Fibroblast of gingiva (primary cell): Measurements from ENCODE around the gene STK24.
"Not testable (repeated sequence)": the region's sequence is repeated elsewhere in the genome, so short reads cannot be mapped to it uniquely, and the experiment has no call there.

Experiments
- DNase-seq: peaks from one replicate; pipeline ENCODE4 v3.0.0-alpha.2; 2011; ENCODE audit warnings: low read depth

STK24 gene

GRCh38 chr13:98576963-98577835, at the start of gene STK24:
Gene STK24 (minus strand): TSS chr13:98577107. CDS start chr13:98576786, 321 bp downstream.
- peak; percentile 77 for DNase-seq

- DNase-seq, result no peak
Measured at GRCh38 chr13:98626298-98626935, 49.5 kb upstream of the STK24 start.

GRCh38 chr13:98624589-98624988, 47.7 kb upstream of the STK24 start:
- not testable (repeated sequence) for DNase-seq

- DNase-seq, result no peak
Measured at GRCh38 chr13:98622931-98623331, 46.0 kb upstream of the STK24 start.

- no peak for DNase-seq
Measured at GRCh38 chr13:98619556-98619955, 42.6 kb upstream of the STK24 start.

GRCh38 chr13:98615595-98615994, 38.7 kb upstream of the STK24 start:
- DNase-seq, result not testable (repeated sequence)

GRCh38 chr13:98613591-98613990, 36.7 kb upstream of the STK24 start:
- peak; percentile 9 for DNase-seq

GRCh38 chr13:98609756-98610155, 32.8 kb upstream of the STK24 start:
- DNase-seq, result no peak

- DNase-seq, result no peak
Measured at GRCh38 chr13:98606296-98606695, 29.4 kb upstream of the STK24 start.

GRCh38 chr13:98599502-98600328, 22.8 kb upstream of the STK24 start:
- no peak for DNase-seq

GRCh38 chr13:98598043-98598442, 21.1 kb upstream of the STK24 start:
- no peak for DNase-seq

- DNase-seq, result no peak
Measured at GRCh38 chr13:98595134-98595533, 18.2 kb upstream of the STK24 start.

- DNase-seq, result no peak
Measured at GRCh38 chr13:98592362-98592732, 15.4 kb upstream of the STK24 start.

- DNase-seq, result no peak
Measured at GRCh38 chr13:98591721-98592361, 14.9 kb upstream of the STK24 start.

GRCh38 chr13:98590471-98590870, 13.6 kb upstream of the STK24 start:
- DNase-seq, result not testable (repeated sequence)

- not testable (repeated sequence) for DNase-seq
Measured at GRCh38 chr13:98589516-98589915, 12.6 kb upstream of the STK24 start.

GRCh38 chr13:98586400-98587345, 9.8 kb upstream of the STK24 start:
- DNase-seq, result no peak

GRCh38 chr13:98585946-98586345, 9.0 kb upstream of the STK24 start:
- DNase-seq, result no peak

- DNase-seq, result no peak
Measured at GRCh38 chr13:98585398-98585754, 8.5 kb upstream of the STK24 start.

- peak; percentile 64 for DNase-seq
Measured at GRCh38 chr13:98584668-98585397, 7.9 kb upstream of the STK24 start.
